CD14-positive monocyte (primary cell): ENCODE data around the gene LETMD1. TPM values are rescaled to one million over a fixed set of nuclear protein-coding genes. Genes with fewer than 3 reads are reported as not detected.

ENCODE experiments used
- DNase-seq, 3 donors: peaks; one replicate each; pipeline ENCODE4 v3.0.0-alpha.2; 2011 to 2022
- H2AFZ ChIP-seq: 2 replicates; pipeline ENCODE4 v1.6.0; 2012; ENCODE audit warnings: mild to moderate bottlenecking, low read depth, low read length, inconsistent platforms; ENCODE audit not compliant: insufficient read depth, poor library complexity, severe bottlenecking
- H3K27ac ChIP-seq, 2 donors: 1 replicate in 1 of 2; 2 replicates in 1 of 2; pipeline ENCODE4 v1.5.1; 2012 to 2013; ENCODE audit warnings: low read length in 2 of 2, control low read depth in 1 of 2, inconsistent platforms in 1 of 2, low read depth in 1 of 2, mild to moderate bottlenecking in 1 of 2
- H3K27me3 ChIP-seq, 2 donors: one replicate each; pipeline versions ENCODE4 v1.6.0 to v1.6.1; 2011 to 2013; ENCODE audit warnings: low read length in 2 of 2; ENCODE audit not compliant: control insufficient read depth in 2 of 2, insufficient read depth in 2 of 2
- H3K36me3 ChIP-seq, 2 donors: replicated peaks in 1 of 2; 1 replicate in 1 of 2; 2 replicates in 1 of 2; pipeline versions ENCODE4 v1.5.1 to v1.6.1; 2012 to 2013; ENCODE audit warnings: low read length in 2 of 2, control low read depth in 1 of 2, inconsistent platforms in 1 of 2, mild to moderate bottlenecking in 1 of 2; ENCODE audit not compliant: insufficient read depth in 2 of 2, control insufficient read depth in 1 of 2
- H3K4me1 ChIP-seq, 2 donors: 1 replicate in 1 of 2; 2 replicates in 1 of 2; pipeline versions ENCODE4 v1.5.1 to v1.6.1; 2012 to 2013; ENCODE audit warnings: low read length in 2 of 2, control low read depth in 1 of 2, inconsistent platforms in 1 of 2, mild to moderate bottlenecking in 1 of 2, moderate library complexity in 1 of 2; ENCODE audit not compliant: insufficient read depth in 2 of 2, control insufficient read depth in 1 of 2
- H3K4me2 ChIP-seq: replicated peaks from 2 replicates; pipeline ENCODE3; 2012; ENCODE audit warnings: low read length, moderate library complexity, mild to moderate bottlenecking; ENCODE audit not compliant: poor library complexity, severe bottlenecking; ENCODE audit errors: extremely low read depth
- H3K4me3 ChIP-seq, 3 experiments: fragments of 200-600 bp in 1 of 3; sonication (generic) in 1 of 3; replicated peaks in 1 of 3; 1 replicate in 2 of 3; 2 replicates in 1 of 3; pipeline ENCODE4 v1.5.1; 2011 to 2013; ENCODE audit warnings: low read length in 3 of 3, mild to moderate bottlenecking in 3 of 3, control low read depth in 2 of 3, low read depth in 2 of 3, inconsistent platforms in 1 of 3, moderate library complexity in 1 of 3
- H3K79me2 ChIP-seq: 2 replicates; pipeline ENCODE4 v1.6.0; 2012; ENCODE audit warnings: mild to moderate bottlenecking, control low read depth, inconsistent platforms, low read length, moderate library complexity; ENCODE audit not compliant: insufficient read depth
- H3K9ac ChIP-seq: 2 replicates; pipeline ENCODE4 v1.6.0; 2017; ENCODE audit warnings: low read length, mild to moderate bottlenecking; ENCODE audit not compliant: insufficient read depth, poor library complexity, severe bottlenecking
- H3K9me3 ChIP-seq, 2 donors: replicated peaks in 1 of 2; 1 replicate in 1 of 2; 2 replicates in 1 of 2; pipeline versions ENCODE4 v1.5.1 to v1.6.1; 2012 to 2013; ENCODE audit warnings: low read length in 2 of 2, control low read depth in 1 of 2; ENCODE audit not compliant: control insufficient read depth in 1 of 2, insufficient read depth in 1 of 2
- H4K20me1 ChIP-seq: 2 replicates; pipeline ENCODE4 v1.6.0; 2012; ENCODE audit warnings: mild to moderate bottlenecking, low read length, control low read depth, moderate library complexity; ENCODE audit not compliant: insufficient read depth
- H3K27ac Mint-ChIP-seq, 7 donors: one replicate each; pipeline ENCODE4 v1.8.0; 2020; ENCODE audit warnings: mild to moderate bottlenecking in 7 of 7, mixed read lengths in 7 of 7, moderate library complexity in 6 of 7, inconsistent platforms in 2 of 7
- H3K27me3 Mint-ChIP-seq, 3 donors: one replicate each; pipeline ENCODE4 v1.8.0; 2021 to 2022; ENCODE audit warnings: low read depth in 3 of 3, mild to moderate bottlenecking in 3 of 3, mixed read lengths in 3 of 3, moderate library complexity in 3 of 3, inconsistent platforms in 1 of 3
- H3K36me3 Mint-ChIP-seq, 2 donors: one replicate each; pipeline ENCODE4 v1.8.0; 2020; ENCODE audit warnings: mixed read lengths in 2 of 2, inconsistent platforms in 1 of 2, mild to moderate bottlenecking in 1 of 2
- H3K4me1 Mint-ChIP-seq: one replicate; pipeline ENCODE4 v1.8.0; 2020; ENCODE audit warnings: mild to moderate bottlenecking, mixed read lengths
- H3K4me3 Mint-ChIP-seq, 2 donors: one replicate each; pipeline ENCODE4 v1.8.0; 2020; ENCODE audit warnings: mild to moderate bottlenecking in 2 of 2, mixed read lengths in 2 of 2, moderate library complexity in 1 of 2
- H3K9me3 Mint-ChIP-seq, 7 donors: one replicate each; pipeline ENCODE4 v1.8.0; 2020 to 2022; ENCODE audit warnings: mixed read lengths in 7 of 7, mild to moderate bottlenecking in 6 of 7, moderate library complexity in 6 of 7, inconsistent platforms in 2 of 7
- CTCF ChIP-seq: fragments of 200-600 bp; IDR thresholded peaks from one replicate; pipeline ENCODE4 v1.8.0; 2022; ENCODE audit warnings: antibody characterized with exemption, mild to moderate bottlenecking
- WGBS: methylation state at CpG from one replicate; pipeline ENCODE4 v1.1.5; 2013; ENCODE audit warnings: missing lambda C conversion rate; ENCODE audit not compliant: insufficient coverage; 5-methylcytosine and 5-hydroxymethylcytosine counted together
- intact Hi-C, 2 donors: fragments of 100-400 bp; cut with micrococcal nuclease; formaldehyde crosslinking; loops; one replicate each; pipeline versions ENCODE4 v1.15.0 to v1.15.1; 2023
- polyA plus RNA-seq, 3 donors: library from polyadenylated mRNA; depleted of rRNA in 1 of 3; unstranded in 2 of 3; stranded (reverse) in 1 of 3; fragments of 300-500 nt in 2 of 3; fragments of >200 nt in 1 of 3; fragmentation: Illumina TruSeq in 2 of 3; gene quantifications; 1 replicate in 2 of 3; 2 replicates in 1 of 3; pipeline ENCODE4 v1.2.3, GENCODE V29; 2012 to 2021
- small RNA-seq: library from RNA; depleted of rRNA; stranded (forward); fragments of <200 nt; gene quantifications from one replicate; pipeline ENCODE3, GENCODE V24; 2012; ENCODE audit warnings: low read depth; ENCODE audit not compliant: insufficient read length

Gene LETMD1
- polyA plus RNA-seq, 3 donors = 13.2 to 95.6 (median 16.8) TPM

GRCh38 chr12:51108136-51108535, 60.0 kb downstream of the LETMD1 start:
- no peak overlapping the region for H3K9ac ChIP-seq
- TF ChIP-seq CTCF = no peak
- H3K4me1 Mint-ChIP-seq = peaks cover 12% of the 10 kb centered on the region
- no peaks in the 10 kb centered on the region for H3K9me3 ChIP-seq
- intact Hi-C loops = no loop called here
- H3K36me3 ChIP-seq = peaks cover 70 to 95% of the 10 kb centered on the region in 2 donors
- peaks cover 0 to 2% (median 0%) of the 10 kb centered on the region in 7 donors for H3K9me3 Mint-ChIP-seq
- peak overlapping the region; percentile 0 to 86 (median 75) for H3K27ac Mint-ChIP-seq
- peaks cover 8 to 14% of the 10 kb centered on the region in 2 donors for H3K4me1 ChIP-seq
- H3K27ac ChIP-seq = peak overlapping the region in 1 of 2 donors; percentile 66
- H3K4me3 ChIP-seq = no peak overlapping the region
- no peak for DNase-seq
- no peaks in the 10 kb centered on the region for H3K27me3 Mint-ChIP-seq
- H2AFZ ChIP-seq = no peak overlapping the region
- H3K4me3 Mint-ChIP-seq = no peak overlapping the region
- H3K36me3 Mint-ChIP-seq = peaks cover 64 to 90% of the 10 kb centered on the region in 2 donors
- H3K79me2 ChIP-seq = no peaks in the 10 kb centered on the region
- H3K4me2 ChIP-seq = no peak overlapping the region
- H3K27me3 ChIP-seq = no peaks in the 10 kb centered on the region
- H4K20me1 ChIP-seq = no peaks in the 10 kb centered on the region
- WGBS = 39% methylated on average over 2 of the region's 4 CpGs

Small RNAs within 50 kb of the gene (small RNA-seq; reads per million reads assigned to genes)
- gene RNU6-1273P (not detected), gene RNU6-87P (not detected)

Other genes with a start within 250 kb of the LETMD1 start
- not detected for gene TMPRSS12, start 205.4 kb upstream of the LETMD1 start, polyA plus RNA-seq
- not detected for gene HIGD1C, start 95.8 kb upstream of the LETMD1 start, polyA plus RNA-seq
- 10 to 100 TPM; 11.7 to 69.0 (median 14.9) TPM for gene SLC11A2, start 21.9 kb upstream of the LETMD1 start, polyA plus RNA-seq
- 1 to 10 TPM; 1.7 to 8.0 (median 2.6) TPM for gene CSRNP2, start 35.3 kb downstream of the LETMD1 start, polyA plus RNA-seq
- 10 to 100 TPM in 2 of 3 donors, 1 to 10 TPM in 1; 7.1 to 25.4 (median 14.2) TPM for gene TFCP2, start 124.8 kb downstream of the LETMD1 start, polyA plus RNA-seq
- gene POU6F1, start 169.7 kb downstream of the LETMD1 start, polyA plus RNA-seq = 1 to 10 TPM in 1 of 3 donors, under 1 TPM in 1, not detected in 1; 0.65 to 5.2 TPM
- gene DAZAP2, start 190.5 kb downstream of the LETMD1 start, polyA plus RNA-seq = 1,000 to 10,000 TPM in 2 of 3 donors, 100 to 1,000 TPM in 1; 975 to 2,004 (median 1,697) TPM
- 1 to 10 TPM; 2.6 to 6.6 (median 3.0) TPM for gene SMAGP, start 222.1 kb downstream of the LETMD1 start, polyA plus RNA-seq